Measurements from ENCODE around the gene IL17REL. TPM values are rescaled to one million over a fixed set of nuclear protein-coding genes. Genes with fewer than 3 reads are reported as not detected.

The IL17REL gene
- total RNA-seq, 1 donor from 2014 or later: 0.17 TPM

DNA sequence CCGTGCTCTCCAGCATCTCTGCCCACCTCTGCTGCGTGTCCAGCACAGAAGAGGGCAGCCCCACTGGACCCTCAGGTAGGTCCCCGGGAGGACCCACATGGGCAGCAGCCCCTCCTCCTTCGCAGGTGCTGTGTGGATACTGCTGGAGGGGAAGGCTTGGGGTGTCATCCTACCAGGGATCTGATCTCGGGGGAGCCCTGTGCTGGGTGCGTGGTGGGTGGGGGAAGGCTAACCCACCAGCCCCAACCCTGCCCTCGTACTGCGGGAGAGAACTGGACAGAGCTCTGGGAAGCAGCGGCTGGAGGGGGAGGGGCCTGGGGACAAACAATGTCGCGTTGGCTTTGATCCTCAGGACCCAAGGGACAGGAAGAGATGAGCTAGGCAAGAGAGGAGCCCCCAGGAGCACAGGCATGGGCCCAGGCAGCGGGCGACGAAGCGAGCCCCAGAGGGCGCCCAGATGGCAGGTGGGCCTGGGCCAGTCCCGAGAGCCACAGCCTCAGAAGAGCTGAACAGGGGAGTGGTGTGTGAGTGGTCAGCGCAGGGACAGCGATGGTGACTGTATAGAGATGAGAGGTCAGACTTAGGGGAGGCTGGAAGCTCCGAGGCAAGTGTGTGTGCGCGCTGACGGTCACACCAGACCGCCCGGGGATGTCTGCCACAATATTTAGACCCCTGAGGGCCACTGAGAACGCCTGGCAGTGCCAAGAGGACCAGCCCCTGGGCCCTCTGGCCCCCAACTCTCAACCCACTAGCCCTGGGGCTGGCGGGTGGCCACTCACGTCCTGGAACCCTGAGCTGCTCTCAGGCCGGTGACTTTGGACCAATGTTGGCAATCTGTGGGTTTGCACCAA, 53.4 kb downstream of the IL17REL start:
- Mint-ChIP-seq H3K9me3 (ENCODE audit: low read depth) (no peaks in the 10 kb centered on the region), H3K27ac (ENCODE audit: unreplicated experiment) (no peak overlapping the region), H3K4me3 (ENCODE audit: unreplicated experiment) (peak overlapping the region; percentile 63), H3K36me3 (ENCODE audit: low read depth) (peaks cover 1% of the 10 kb centered on the region), H3K4me1 (ENCODE audit: low read depth) (peaks cover 10% of the 10 kb centered on the region), H3K27me3 (ENCODE audit: low read depth) (no peaks in the 10 kb centered on the region)
- DNase-seq (ENCODE audit: low spot score): no peak
- no peak for TF ChIP-seq CTCF (IDR thresholded peaks at IDR 0.05)

DNA sequence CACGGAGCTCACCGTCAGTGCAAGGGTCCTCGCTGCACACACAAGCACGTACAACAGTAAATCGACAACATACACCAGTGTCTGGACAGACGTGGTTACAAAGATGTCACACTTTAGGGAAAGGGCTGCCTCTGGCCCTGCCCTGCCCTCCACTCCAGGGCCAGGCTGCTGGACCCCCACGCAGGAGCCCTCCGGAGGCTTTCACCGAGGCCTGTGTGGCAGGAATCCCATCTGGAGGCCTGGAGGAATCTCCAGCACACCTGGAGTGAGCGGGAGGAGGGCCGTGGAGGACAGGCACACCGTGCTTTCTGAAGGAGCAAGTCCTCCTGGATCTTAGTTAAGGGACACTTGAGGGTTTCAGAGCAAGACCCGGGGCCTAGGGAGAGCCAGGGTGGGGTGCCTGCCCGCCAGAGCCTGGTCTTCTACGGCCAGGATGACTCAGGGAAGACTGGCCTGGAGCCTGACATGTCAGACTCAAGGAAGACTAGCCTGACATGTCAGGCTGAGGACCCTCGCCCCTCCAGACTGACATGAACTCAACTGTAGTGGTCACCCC, 54.1 kb downstream of the IL17REL start:
- no peak overlapping the region for H3K27ac Mint-ChIP-seq (ENCODE audit: unreplicated experiment)
- no peaks in the 10 kb centered on the region for H3K27me3 Mint-ChIP-seq (ENCODE audit: low read depth)
- H3K4me3 Mint-ChIP-seq (ENCODE audit: unreplicated experiment): peak overlapping the region; percentile 6
- TF ChIP-seq CTCF (IDR thresholded peaks at IDR 0.05): no peak
- peaks cover 4% of the 10 kb centered on the region for H3K4me1 Mint-ChIP-seq (ENCODE audit: low read depth)
- H3K36me3 Mint-ChIP-seq (ENCODE audit: low read depth): no peaks in the 10 kb centered on the region
- no peak for DNase-seq (ENCODE audit: low spot score)
- no peaks in the 10 kb centered on the region for H3K9me3 Mint-ChIP-seq (ENCODE audit: low read depth)

GRCh38 chr22:49957826-49958365, 54.7 kb downstream of the IL17REL start:
- H3K9me3 Mint-ChIP-seq (ENCODE audit: low read depth): no peaks in the 10 kb centered on the region
- DNase-seq (ENCODE audit: low spot score): no peak
- H3K36me3 Mint-ChIP-seq (ENCODE audit: low read depth): no peaks in the 10 kb centered on the region
- no peak overlapping the region for H3K4me3 Mint-ChIP-seq (ENCODE audit: unreplicated experiment)
- peaks cover 3% of the 10 kb centered on the region for H3K4me1 Mint-ChIP-seq (ENCODE audit: low read depth)
- H3K27ac Mint-ChIP-seq (ENCODE audit: unreplicated experiment): no peak overlapping the region
- no peak for TF ChIP-seq CTCF (IDR thresholded peaks at IDR 0.05)
- no peaks in the 10 kb centered on the region for H3K27me3 Mint-ChIP-seq (ENCODE audit: low read depth)

GRCh38 chr22:49956914-49957825, 55.4 kb downstream of the IL17REL start:
- Mint-ChIP-seq H3K27ac (ENCODE audit: unreplicated experiment) (no peak overlapping the region), H3K9me3 (ENCODE audit: low read depth) (no peaks in the 10 kb centered on the region), H3K36me3 (ENCODE audit: low read depth) (no peaks in the 10 kb centered on the region), H3K4me1 (ENCODE audit: low read depth) (peaks cover 8% of the 10 kb centered on the region), H3K4me3 (ENCODE audit: unreplicated experiment) (no peak overlapping the region), H3K27me3 (ENCODE audit: low read depth) (no peaks in the 10 kb centered on the region)
- TF ChIP-seq CTCF (IDR thresholded peaks at IDR 0.05): no peak
- DNase-seq (ENCODE audit: low spot score): no peak

DNA sequence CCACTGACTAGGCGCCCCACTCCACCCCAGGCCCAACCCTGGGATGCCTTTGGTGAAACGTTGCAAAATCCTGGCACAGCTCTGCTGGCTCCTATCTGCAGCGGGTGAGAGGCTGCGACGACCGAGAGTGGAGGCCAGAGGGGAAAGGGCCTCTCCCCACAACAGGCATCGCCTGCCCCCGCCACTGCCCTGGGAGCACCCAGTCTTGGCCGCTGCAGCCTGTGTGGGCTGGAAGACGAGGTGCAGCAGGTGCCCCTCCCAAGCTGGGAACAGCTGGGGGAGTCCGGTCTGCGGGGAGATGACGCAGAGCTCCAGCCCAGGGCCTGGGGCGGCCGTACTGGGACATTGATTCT, 56.2 kb downstream of the IL17REL start:
- TF ChIP-seq CTCF (IDR thresholded peaks at IDR 0.05): no peak
- no peak overlapping the region for H3K4me3 Mint-ChIP-seq (ENCODE audit: unreplicated experiment)
- no peaks in the 10 kb centered on the region for H3K36me3 Mint-ChIP-seq (ENCODE audit: low read depth)
- H3K4me1 Mint-ChIP-seq (ENCODE audit: low read depth): peaks cover 14% of the 10 kb centered on the region
- H3K27ac Mint-ChIP-seq (ENCODE audit: unreplicated experiment): no peak overlapping the region
- no peaks in the 10 kb centered on the region for H3K9me3 Mint-ChIP-seq (ENCODE audit: low read depth)
- no peaks in the 10 kb centered on the region for H3K27me3 Mint-ChIP-seq (ENCODE audit: low read depth)
- no peak for DNase-seq (ENCODE audit: low spot score)
